ENCODE measurements around the gene LYSMD3. TPM values are rescaled to one million over a fixed set of nuclear protein-coding genes. Genes with fewer than 3 reads are reported as not detected.

LYSMD3 gene
- total and polyA plus RNA-seq, 9 of the 15 experiments (the other 6 are each of a cell fraction or from before 2014, with no cell fraction given) = 9.5 to 42.3 (median 20.7) TPM

GRCh38 chr5:90473396-90474234 is 55.8 kb downstream of the LYSMD3 start (continued):
- TF ChIP-seq ZBTB40 (IDR thresholded peaks at IDR 0.05) = no peak
- peak; percentile 45; the same call in 1 of the 2 replicates for TF ChIP-seq ZBTB40 (CRISPR knock-in tag; IDR thresholded peaks at IDR 0.05)
- no peak for TF ChIP-seq ZNF75A (CRISPR knock-in tag; IDR thresholded peaks at IDR 0.05)
- no peak for TF ChIP-seq CREB3 (tag; conservative IDR thresholded peaks at IDR 0.05; ENCODE audit: low read depth)
- no peak for TF ChIP-seq ZSCAN29 (IDR thresholded peaks at IDR 0.05)
- no peak for TF ChIP-seq ZBTB2 (IDR thresholded peaks at IDR 0.05)
- TF ChIP-seq ETS1 (conservative IDR thresholded peaks at IDR 0.05; ENCODE audit: control insufficient read depth, low read depth, low read length) = no peak; the same call in 1 of the 2 replicates
- TF ChIP-seq PATZ1 (CRISPR knock-in tag; IDR thresholded peaks at IDR 0.05; ENCODE audit: borderline replicate concordance) = no peak
- TF ChIP-seq MXI1 (IDR thresholded peaks at IDR 0.05; ENCODE audit: low read depth, low read length) = 0 out of 2 replicates have a peak, but pooled peaks have one; percentile 4
- TF ChIP-seq XRCC5 (IDR thresholded peaks at IDR 0.05; ENCODE audit: low read depth, low read length) = no peak
- TF ChIP-seq RFX5 (IDR thresholded peaks at IDR 0.05; ENCODE audit: low read depth, low read length) = no peak

Measured in K562 (cell line).